HEK293 (cell line): ENCODE results near the gene SERPINA10.
"Not testable (repeated sequence)": the region's sequence is repeated elsewhere in the genome, so short reads cannot be mapped to it uniquely, and the experiment has no call there.

Experiments
- CTCF ChIA-PET: fragments of 350-600 bp; formaldehyde crosslinking; extraction: SDS; loops from one replicate; lab custom pipeline; 2021; ENCODE audit warnings: antibody characterized with exemption; lab: Yijun Ruan, JAX
- POLR2A ChIA-PET: fragments of 300-600 bp; formaldehyde crosslinking; extraction: SDS; loops from one replicate; lab custom pipeline; 2020; ENCODE audit warnings: antibody characterized with exemption, inconsistent platforms; lab: Yijun Ruan, JAX
- H3K27ac ChIP-seq: fragments of 200-500 bp; sonication (Bioruptor generic); 2 replicates; pipeline ENCODE4 v1.5.1; 2014; ENCODE audit warnings: low read depth, low read length, control low read depth, inconsistent platforms; ENCODE audit errors: extremely low read depth
- H3K36me3 ChIP-seq, 2 experiments: fragments of 200-500 bp in 1 of 2; sonication (Bioruptor generic) in 1 of 2; 1 replicate in 1 of 2; 2 replicates in 1 of 2; pipeline ENCODE4 v1.5.1; 2014 to 2017; ENCODE audit warnings: inconsistent platforms in 2 of 2, low read length in 2 of 2; ENCODE audit not compliant: control insufficient read depth in 2 of 2, insufficient read depth in 1 of 2
- H3K4me1 ChIP-seq: fragments of 200-500 bp; sonication (Bioruptor generic); 2 replicates; pipeline ENCODE4 v1.5.1; 2014; ENCODE audit warnings: mild to moderate bottlenecking, low read length, inconsistent platforms; ENCODE audit not compliant: control insufficient read depth, insufficient read depth
- H3K4me3 ChIP-seq: 2 replicates; pipeline ENCODE4 v1.5.1; 2011; ENCODE audit warnings: low read depth, mild to moderate bottlenecking, control low read depth, low read length, moderate library complexity
- H3K9me3 ChIP-seq: fragments of 200-500 bp; sonication (Bioruptor generic); 2 replicates; pipeline ENCODE4 v1.5.1; 2014; ENCODE audit warnings: low read depth, low read length, inconsistent platforms; ENCODE audit not compliant: control insufficient read depth, insufficient read depth
- GFI1B ChIP-seq: fragments of 450-650 bp; formaldehyde crosslinking; IDR thresholded peaks from 2 replicates; pipeline ENCODE4 v1.5.1; 2016; ENCODE audit warnings: missing biosample characterization, missing genetic modification characterization
- HOXD13 ChIP-seq: sonication (generic); formaldehyde crosslinking; IDR thresholded peaks from 2 replicates; pipeline ENCODE4 v1.8.0; 2022; ENCODE audit warnings: missing genetic modification reagents, borderline replicate concordance
- KLF9 ChIP-seq: fragments of 450-650 bp; formaldehyde crosslinking; IDR thresholded peaks from 2 replicates; pipeline ENCODE4 v1.5.1; 2016; ENCODE audit warnings: missing biosample characterization, missing genetic modification characterization, low read depth
- MYNN ChIP-seq: fragments of 450-650 bp; formaldehyde crosslinking; IDR thresholded peaks from 2 replicates; pipeline ENCODE4 v1.5.1; 2016; ENCODE audit warnings: missing biosample characterization, missing genetic modification characterization, borderline replicate concordance
- PRDM2 ChIP-seq: fragments of 450-650 bp; formaldehyde crosslinking; IDR thresholded peaks from 2 replicates; pipeline ENCODE4 v1.5.1; 2016; ENCODE audit warnings: missing biosample characterization, missing genetic modification characterization, borderline replicate concordance
- ZBTB10 ChIP-seq: fragments of 450-650 bp; formaldehyde crosslinking; IDR thresholded peaks from 2 replicates; pipeline ENCODE4 v1.5.1; 2016; ENCODE audit warnings: missing biosample characterization, missing genetic modification characterization
- ZNF19 ChIP-seq: fragments of 450-650 bp; formaldehyde crosslinking; IDR thresholded peaks from 2 replicates; pipeline ENCODE4; 2016; ENCODE audit warnings: missing biosample characterization, missing genetic modification characterization, low read depth
- ZNF2 ChIP-seq: fragments of 450-650 bp; formaldehyde crosslinking; IDR thresholded peaks from 2 replicates; pipeline ENCODE4 v1.5.1; 2016; ENCODE audit warnings: missing biosample characterization, missing genetic modification characterization
- ZNF221 ChIP-seq: fragments of 450-650 bp; formaldehyde crosslinking; IDR thresholded peaks from 2 replicates; pipeline ENCODE4 v1.5.1; 2017; ENCODE audit warnings: missing biosample characterization, missing genetic modification characterization, borderline replicate concordance
- ZNF23 ChIP-seq: fragments of 450-650 bp; formaldehyde crosslinking; IDR thresholded peaks from 2 replicates; pipeline ENCODE4 v1.5.1; 2016; ENCODE audit warnings: missing biosample characterization, missing genetic modification characterization, borderline replicate concordance
- ZNF24 ChIP-seq: fragments of 450-650 bp; formaldehyde crosslinking; IDR thresholded peaks from 2 replicates; pipeline ENCODE4 v1.5.1; 2016; ENCODE audit warnings: missing biosample characterization, missing genetic modification characterization
- ZNF311 ChIP-seq: fragments of 450-650 bp; formaldehyde crosslinking; IDR thresholded peaks from 2 replicates; pipeline ENCODE4 v1.5.1; 2017; ENCODE audit warnings: missing biosample characterization, missing genetic modification characterization, borderline replicate concordance
- ZNF335 ChIP-seq: fragments of 450-650 bp; formaldehyde crosslinking; conservative IDR thresholded peaks from 2 replicates; pipeline ENCODE4 v1.5.1; 2016; ENCODE audit warnings: missing biosample characterization, missing genetic modification characterization
- ZNF350 ChIP-seq: fragments of 450-650 bp; formaldehyde crosslinking; IDR thresholded peaks from 2 replicates; pipeline ENCODE4 v1.5.0; 2017; ENCODE audit warnings: missing biosample characterization, mild to moderate bottlenecking, missing genetic modification characterization
- ZNF391 ChIP-seq: fragments of 450-650 bp; formaldehyde crosslinking; IDR thresholded peaks from 2 replicates; pipeline ENCODE4 v1.5.1; 2016; ENCODE audit warnings: low read depth, missing biosample characterization, missing genetic modification characterization, borderline replicate concordance
- ZNF510 ChIP-seq: fragments of 450-650 bp; formaldehyde crosslinking; IDR thresholded peaks from 2 replicates; pipeline ENCODE4 v1.5.1; 2018; ENCODE audit warnings: mild to moderate bottlenecking, missing genetic modification characterization, missing biosample characterization; ENCODE audit not compliant: insufficient replicate concordance
- ZNF529 ChIP-seq: fragments of 450-650 bp; formaldehyde crosslinking; IDR thresholded peaks from 2 replicates; pipeline ENCODE4 v1.5.1; 2017; ENCODE audit warnings: missing genetic modification characterization, missing biosample characterization; ENCODE audit not compliant: insufficient replicate concordance
- ZNF544 ChIP-seq: fragments of 450-650 bp; formaldehyde crosslinking; IDR thresholded peaks from 2 replicates; pipeline ENCODE4 v1.5.0; 2017; ENCODE audit warnings: missing biosample characterization, missing genetic modification characterization
- ZNF548 ChIP-seq: fragments of 450-650 bp; formaldehyde crosslinking; IDR thresholded peaks from 2 replicates; pipeline ENCODE4 v1.5.1; 2016; ENCODE audit warnings: missing biosample characterization, missing genetic modification characterization
- ZNF571 ChIP-seq: fragments of 450-650 bp; formaldehyde crosslinking; IDR thresholded peaks from 2 replicates; pipeline ENCODE4 v1.5.0; 2017; ENCODE audit warnings: missing biosample characterization, missing genetic modification characterization
- ZNF645 ChIP-seq: fragments of 450-650 bp; formaldehyde crosslinking; IDR thresholded peaks from 2 replicates; pipeline ENCODE4; 2016; ENCODE audit warnings: missing biosample characterization, missing genetic modification characterization
- ZNF660 ChIP-seq: fragments of 450-650 bp; IDR thresholded peaks from 2 replicates; pipeline ENCODE4 v1.5.1; 2018; ENCODE audit warnings: missing biosample characterization, mild to moderate bottlenecking, missing genetic modification characterization
- ZNF677 ChIP-seq: fragments of 450-650 bp; IDR thresholded peaks from 2 replicates; pipeline ENCODE4 v1.5.0; 2018; ENCODE audit warnings: missing biosample characterization, mild to moderate bottlenecking, missing genetic modification characterization, moderate library complexity
- ZNF791 ChIP-seq: fragments of 450-650 bp; formaldehyde crosslinking; IDR thresholded peaks from 2 replicates; pipeline ENCODE4 v1.5.1; 2016; ENCODE audit warnings: missing biosample characterization, missing genetic modification characterization
- ZNF837 ChIP-seq: fragments of 450-650 bp; formaldehyde crosslinking; IDR thresholded peaks from 2 replicates; pipeline ENCODE4 v1.5.1; 2016; ENCODE audit warnings: missing biosample characterization, missing genetic modification characterization

Gene SERPINA10

GRCh38 chr14:94278731-94279130 lies 14.3 kb downstream of the SERPINA10 start (continued):
- TF ChIP-seq PRDM2 (no peak), ZNF311 (tag by site-specific recombination) (no peak), ZNF645 (tag by site-specific recombination) (no peak), ZNF837 (tag by site-specific recombination) (no peak), ZNF2 (tag by site-specific recombination) (no peak), ZNF24 (no peak), ZNF221 (tag by site-specific recombination) (no peak), ZNF660 (no peak)

- POLR2A ChIA-PET = interaction anchor here (0.6 kb wide), 1 partner anchor 735 kb away, joined by 6 read pairs; no protein-coding TSS in a partner anchor
- H3K27ac ChIP-seq, H3K9me3 ChIP-seq, CTCF ChIA-PET, H3K36me3 ChIP-seq, H3K4me3 ChIP-seq, H3K4me1 ChIP-seq: not testable (repeated sequence)
Observed at GRCh38 chr14:94276898-94277561, 16.0 kb downstream of the SERPINA10 start.

GRCh38 chr14:94269156-94269555 lies 23.9 kb downstream of the SERPINA10 start:
- Histone ChIP-seq H3K36me3 (no peaks in the 10 kb centered on the region; a peak in 1 of 3 replicates), H3K27ac (no peak overlapping the region), H3K9me3 (no peaks in the 10 kb centered on the region), H3K4me3 (no peak overlapping the region), H3K4me1 (no peaks in the 10 kb centered on the region; the same call in 1 of the 2 replicates)
- CTCF ChIA-PET = interaction anchor here (0.5 kb wide), 1 partner anchor 34 kb away, joined by 3 read pairs; no protein-coding TSS in a partner anchor
- POLR2A ChIA-PET = no interaction called here
- no peak for TF ChIP-seq HOXD13
- TF ChIP-seq ZNF19 = no peak
- no peak for TF ChIP-seq ZNF548 (tag by site-specific recombination)
- TF ChIP-seq KLF9 (tag by site-specific recombination) = no peak
- no peak for TF ChIP-seq ZNF391 (tag by site-specific recombination)
- TF ChIP-seq ZBTB10 (tag by site-specific recombination) = no peak
- no peak for TF ChIP-seq ZNF23
- no peak for TF ChIP-seq MYNN (tag by site-specific recombination)
- no peak for TF ChIP-seq ZNF335 (tag by site-specific recombination)
- TF ChIP-seq ZNF571 (tag by site-specific recombination) = no peak
- no peak for TF ChIP-seq ZNF677 (tag by site-specific recombination)
- no peak for TF ChIP-seq ZNF510
- TF ChIP-seq ZNF660 = no peak
- TF ChIP-seq GFI1B = no peak
- TF ChIP-seq ZNF791 (tag by site-specific recombination) = no peak
- TF ChIP-seq ZNF529 (tag by site-specific recombination) = no peak
- no peak for TF ChIP-seq ZNF544
- TF ChIP-seq ZNF350 = no peak
